IPS-15b (cell line): ENCODE data around the gene HLA-DPB1.

ENCODE experiments used
- H3K27me3 ChIP-seq: one replicate; pipeline ENCODE4 v1.6.1; 2013; ENCODE audit warnings: low read length; ENCODE audit not compliant: control insufficient read depth, insufficient read depth
- H3K36me3 ChIP-seq: one replicate; pipeline ENCODE4 v1.6.1; 2013; ENCODE audit warnings: low read length; ENCODE audit not compliant: control insufficient read depth, insufficient read depth
- H3K4me1 ChIP-seq: one replicate; pipeline ENCODE4 v1.6.1; 2013; ENCODE audit warnings: mild to moderate bottlenecking, low read length; ENCODE audit not compliant: control insufficient read depth, insufficient read depth
- H3K4me3 ChIP-seq: one replicate; pipeline ENCODE4 v1.5.1; 2013; ENCODE audit warnings: low read depth, low read length
- H3K9ac ChIP-seq: one replicate; pipeline ENCODE4 v1.6.1; 2013; ENCODE audit warnings: low read depth, mild to moderate bottlenecking, low read length
- H3K9me3 ChIP-seq: one replicate; pipeline ENCODE4 v1.6.1; 2013; ENCODE audit warnings: mild to moderate bottlenecking, low read length; ENCODE audit not compliant: control insufficient read depth, insufficient read depth

HLA-DPB1 gene

GRCh38 chr6:33075208-33075567 lies 602 bp upstream of the HLA-DPB1 start:
- H3K9me3 ChIP-seq: no peaks in the 10 kb centered on the region
- no peak overlapping the region for H3K4me3 ChIP-seq
- no peaks in the 10 kb centered on the region for H3K36me3 ChIP-seq
- H3K27me3 ChIP-seq: no peaks in the 10 kb centered on the region
- peaks cover 2% of the 10 kb centered on the region for H3K4me1 ChIP-seq
- H3K9ac ChIP-seq: no peak overlapping the region

- H3K4me1 ChIP-seq: peaks cover 5% of the 10 kb centered on the region
- H3K9ac ChIP-seq: no peak overlapping the region
- no peaks in the 10 kb centered on the region for H3K36me3 ChIP-seq
- no peaks in the 10 kb centered on the region for H3K9me3 ChIP-seq
- H3K4me3 ChIP-seq: no peak overlapping the region
- H3K27me3 ChIP-seq: no peaks in the 10 kb centered on the region
Observed at GRCh38 chr6:33076406-33076934, 680 bp downstream of the HLA-DPB1 start.

GRCh38 chr6:33077908-33078307 lies 2.1 kb downstream of the HLA-DPB1 start:
- no peak overlapping the region for H3K9ac ChIP-seq
- no peaks in the 10 kb centered on the region for H3K9me3 ChIP-seq
- H3K4me1 ChIP-seq: peaks cover 8% of the 10 kb centered on the region
- H3K4me3 ChIP-seq: no peak overlapping the region
- H3K27me3 ChIP-seq: peaks cover 5% of the 10 kb centered on the region
- H3K36me3 ChIP-seq: no peaks in the 10 kb centered on the region

GRCh38 chr6:33078442-33078841 lies 2.7 kb downstream of the HLA-DPB1 start:
- no peak overlapping the region for H3K9ac ChIP-seq
- H3K36me3 ChIP-seq: no peaks in the 10 kb centered on the region
- H3K4me3 ChIP-seq: no peak overlapping the region

GRCh38 chr6:33078919-33079521 lies 3.2 kb downstream of the HLA-DPB1 start:
- Histone ChIP-seq H3K4me1 (peaks cover 8% of the 10 kb centered on the region), H3K27me3 (peaks cover 5% of the 10 kb centered on the region), H3K9ac (no peak overlapping the region), H3K36me3 (no peaks in the 10 kb centered on the region), H3K9me3 (no peaks in the 10 kb centered on the region), H3K4me3 (no peak overlapping the region)

More at GRCh38 chr6:33078442-33078841, 2.7 kb downstream of the HLA-DPB1 start:
- peaks cover 5% of the 10 kb centered on the region for H3K27me3 ChIP-seq
- peaks cover 8% of the 10 kb centered on the region for H3K4me1 ChIP-seq
- no peaks in the 10 kb centered on the region for H3K9me3 ChIP-seq

- peaks cover 5% of the 10 kb centered on the region for H3K27me3 ChIP-seq
- H3K9ac ChIP-seq: no peak overlapping the region
- H3K4me3 ChIP-seq: peak overlapping the region; percentile 89
- no peaks in the 10 kb centered on the region for H3K36me3 ChIP-seq
- H3K4me1 ChIP-seq: peaks cover 8% of the 10 kb centered on the region
- no peaks in the 10 kb centered on the region for H3K9me3 ChIP-seq
Observed at GRCh38 chr6:33079580-33079979, 3.8 kb downstream of the HLA-DPB1 start.

GRCh38 chr6:33080127-33081089 lies 4.6 kb downstream of the HLA-DPB1 start:
- H3K4me1 ChIP-seq: peaks cover 8% of the 10 kb centered on the region
- H3K36me3 ChIP-seq: peaks cover 6% of the 10 kb centered on the region
- peaks cover 5% of the 10 kb centered on the region for H3K27me3 ChIP-seq
- H3K9me3 ChIP-seq: no peaks in the 10 kb centered on the region
- peak overlapping the region; percentile 89 for H3K4me3 ChIP-seq
- peak overlapping the region; percentile 73 for H3K9ac ChIP-seq

- H3K36me3 ChIP-seq: peaks cover 6% of the 10 kb centered on the region
- H3K4me3 ChIP-seq: peak overlapping the region; percentile 89
- H3K27me3 ChIP-seq: peaks cover 5% of the 10 kb centered on the region
- H3K9ac ChIP-seq: peak overlapping the region; percentile 73
- no peaks in the 10 kb centered on the region for H3K9me3 ChIP-seq
- H3K4me1 ChIP-seq: peaks cover 8% of the 10 kb centered on the region
Observed at GRCh38 chr6:33081098-33081824, 5.5 kb downstream of the HLA-DPB1 start.

- Histone ChIP-seq H3K27me3 (peaks cover 5% of the 10 kb centered on the region), H3K36me3 (peaks cover 6% of the 10 kb centered on the region), H3K9me3 (no peaks in the 10 kb centered on the region), H3K4me3 (no peak overlapping the region), H3K9ac (no peak overlapping the region), H3K4me1 (peaks cover 8% of the 10 kb centered on the region)
Observed at GRCh38 chr6:33082702-33083101, 6.9 kb downstream of the HLA-DPB1 start.

- Histone ChIP-seq H3K36me3 (peaks cover 6% of the 10 kb centered on the region), H3K9ac (no peak overlapping the region), H3K4me3 (no peak overlapping the region), H3K4me1 (peaks cover 5% of the 10 kb centered on the region), H3K27me3 (peaks cover 5% of the 10 kb centered on the region), H3K9me3 (no peaks in the 10 kb centered on the region)
Observed at GRCh38 chr6:33085627-33086026, 9.8 kb downstream of the HLA-DPB1 start.

- Histone ChIP-seq H3K4me3 (no peak overlapping the region), H3K36me3 (peaks cover 6% of the 10 kb centered on the region), H3K9ac (no peak overlapping the region), H3K9me3 (no peaks in the 10 kb centered on the region), H3K4me1 (no peaks in the 10 kb centered on the region), H3K27me3 (peaks cover 7% of the 10 kb centered on the region)
Observed at GRCh38 chr6:33088258-33088930, 12.6 kb downstream of the HLA-DPB1 start.
